Progenitor cell of endocrine pancreas (in vitro differentiated cells): ENCODE data around the gene TRAF7. TPM values are rescaled to one million over a fixed set of nuclear protein-coding genes. Genes with fewer than 3 reads are reported as not detected.

Experiments
- DNase-seq: peaks from one replicate; pipeline ENCODE4 v3.0.0; 2021; ENCODE audit warnings: low spot score; ENCODE audit not compliant: unreplicated experiment
- H3K27ac Mint-ChIP-seq: 2 replicates; pipeline ENCODE4 v1.8.0; 2021; ENCODE audit warnings: mild to moderate bottlenecking, moderate library complexity, mixed read lengths
- H3K27me3 Mint-ChIP-seq: 2 replicates; pipeline ENCODE4 v1.8.0; 2021; ENCODE audit warnings: mixed read lengths
- H3K36me3 Mint-ChIP-seq: 2 replicates; pipeline ENCODE4 v1.8.0; 2022; ENCODE audit warnings: mixed read lengths; ENCODE audit not compliant: insufficient read depth
- H3K4me1 Mint-ChIP-seq: 2 replicates; pipeline ENCODE4 v1.8.0; 2021; ENCODE audit warnings: low read depth, mixed read lengths
- H3K4me3 Mint-ChIP-seq: 2 replicates; pipeline ENCODE4 v1.8.0; 2021; ENCODE audit warnings: low read depth, mild to moderate bottlenecking, moderate library complexity, mixed read lengths
- H3K9me3 Mint-ChIP-seq: 2 replicates; pipeline ENCODE4 v1.8.0; 2021; ENCODE audit warnings: low read depth, mixed read lengths
- total RNA-seq: library from RNA; stranded (reverse); gene quantifications from 2 replicates; pipeline ENCODE4 v1.2.1, GENCODE V29; 2021
- TF ChIP-seq, protein P1 (sequence below): fragments of 200-600 bp; sonication (generic); IDR thresholded peaks from one replicate; pipeline ENCODE4 v1.5.0; 2021; ENCODE audit warnings: antibody characterized with exemption, mild to moderate bottlenecking; ENCODE audit not compliant: unreplicated experiment

TRAF7 gene
- total RNA-seq, 1 donor from 2014 or later, result 85.2 TPM

- Mint-ChIP-seq H3K27me3 (peaks cover 35% of the 10 kb centered on the region), H3K36me3 (no peaks in the 10 kb centered on the region), H3K4me1 (peaks cover 3% of the 10 kb centered on the region), H3K27ac (no peak overlapping the region), H3K9me3 (no peaks in the 10 kb centered on the region), H3K4me3 (peak overlapping the region; percentile 55)
- no peak for DNase-seq
- TF ChIP-seq, protein P1, sequence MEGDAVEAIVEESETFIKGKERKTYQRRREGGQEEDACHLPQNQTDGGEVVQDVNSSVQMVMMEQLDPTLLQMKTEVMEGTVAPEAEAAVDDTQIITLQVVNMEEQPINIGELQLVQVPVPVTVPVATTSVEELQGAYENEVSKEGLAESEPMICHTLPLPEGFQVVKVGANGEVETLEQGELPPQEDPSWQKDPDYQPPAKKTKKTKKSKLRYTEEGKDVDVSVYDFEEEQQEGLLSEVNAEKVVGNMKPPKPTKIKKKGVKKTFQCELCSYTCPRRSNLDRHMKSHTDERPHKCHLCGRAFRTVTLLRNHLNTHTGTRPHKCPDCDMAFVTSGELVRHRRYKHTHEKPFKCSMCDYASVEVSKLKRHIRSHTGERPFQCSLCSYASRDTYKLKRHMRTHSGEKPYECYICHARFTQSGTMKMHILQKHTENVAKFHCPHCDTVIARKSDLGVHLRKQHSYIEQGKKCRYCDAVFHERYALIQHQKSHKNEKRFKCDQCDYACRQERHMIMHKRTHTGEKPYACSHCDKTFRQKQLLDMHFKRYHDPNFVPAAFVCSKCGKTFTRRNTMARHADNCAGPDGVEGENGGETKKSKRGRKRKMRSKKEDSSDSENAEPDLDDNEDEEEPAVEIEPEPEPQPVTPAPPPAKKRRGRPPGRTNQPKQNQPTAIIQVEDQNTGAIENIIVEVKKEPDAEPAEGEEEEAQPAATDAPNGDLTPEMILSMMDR, result no peak
Measured at GRCh38 chr16:2196981-2197511, 41.5 kb downstream of the TRAF7 start.

DNA sequence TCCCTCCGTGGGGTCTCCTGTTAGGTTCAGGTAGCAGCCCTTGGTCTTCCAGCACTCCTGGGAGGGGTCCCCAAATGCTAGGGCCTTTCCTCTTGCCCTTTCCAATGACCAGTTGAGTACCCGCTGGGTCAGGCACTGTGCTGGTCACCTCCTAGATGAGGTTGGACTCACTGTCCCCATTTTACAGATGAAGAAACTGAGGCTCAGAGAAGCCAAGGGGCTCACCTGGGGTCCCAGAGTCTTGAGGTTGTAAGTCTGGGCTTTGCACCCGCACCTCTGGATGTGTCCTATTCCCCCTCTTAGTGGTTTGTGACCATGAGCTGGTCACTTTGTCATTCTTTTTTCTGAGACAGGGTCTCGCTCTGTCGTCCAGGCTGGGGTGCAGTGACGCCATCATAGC lies 42.2 kb downstream of the TRAF7 start:
- TF ChIP-seq, protein P1, result no peak
- Mint-ChIP-seq H3K4me3 (peak overlapping the region; percentile 63), H3K4me1 (peaks cover 3% of the 10 kb centered on the region), H3K27ac (no peak overlapping the region), H3K36me3 (no peaks in the 10 kb centered on the region), H3K9me3 (no peaks in the 10 kb centered on the region), H3K27me3 (peaks cover 35% of the 10 kb centered on the region)
- DNase-seq, result no peak

DNA sequence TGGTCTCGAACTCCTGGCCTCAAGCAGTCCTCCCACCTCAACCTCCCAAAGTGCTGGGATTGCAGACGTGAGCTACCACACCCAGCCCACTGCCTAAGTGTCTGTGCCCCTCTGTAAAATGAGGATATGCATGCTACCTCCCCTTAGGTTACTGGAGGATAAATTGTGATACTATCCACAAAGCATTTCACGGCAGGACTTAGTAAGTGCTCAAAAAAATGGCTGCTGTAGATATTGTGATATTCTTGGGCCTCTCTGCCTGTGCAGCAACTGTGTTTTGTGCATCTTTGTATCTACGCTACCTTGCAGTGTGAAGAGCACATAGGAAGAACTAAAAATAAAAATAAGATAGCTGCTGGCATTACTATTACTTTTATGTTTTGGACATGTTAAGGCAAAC lies 42.7 kb downstream of the TRAF7 start:
- no peak overlapping the region for H3K27ac Mint-ChIP-seq
- no peak for DNase-seq
- peak overlapping the region; percentile 63 for H3K4me3 Mint-ChIP-seq
- TF ChIP-seq, protein P1, result no peak
- H3K27me3 Mint-ChIP-seq, result peaks cover 35% of the 10 kb centered on the region
- no peaks in the 10 kb centered on the region for H3K9me3 Mint-ChIP-seq
- H3K4me1 Mint-ChIP-seq, result peaks cover 3% of the 10 kb centered on the region
- H3K36me3 Mint-ChIP-seq, result no peaks in the 10 kb centered on the region

GRCh38 chr16:2199095-2199494 lies 43.5 kb downstream of the TRAF7 start:
- Mint-ChIP-seq H3K9me3 (no peaks in the 10 kb centered on the region), H3K4me1 (peaks cover 3% of the 10 kb centered on the region), H3K4me3 (no peak overlapping the region), H3K36me3 (no peaks in the 10 kb centered on the region), H3K27ac (no peak overlapping the region), H3K27me3 (peaks cover 35% of the 10 kb centered on the region)
- TF ChIP-seq, protein P1, result no peak
- DNase-seq, result no peak

DNA sequence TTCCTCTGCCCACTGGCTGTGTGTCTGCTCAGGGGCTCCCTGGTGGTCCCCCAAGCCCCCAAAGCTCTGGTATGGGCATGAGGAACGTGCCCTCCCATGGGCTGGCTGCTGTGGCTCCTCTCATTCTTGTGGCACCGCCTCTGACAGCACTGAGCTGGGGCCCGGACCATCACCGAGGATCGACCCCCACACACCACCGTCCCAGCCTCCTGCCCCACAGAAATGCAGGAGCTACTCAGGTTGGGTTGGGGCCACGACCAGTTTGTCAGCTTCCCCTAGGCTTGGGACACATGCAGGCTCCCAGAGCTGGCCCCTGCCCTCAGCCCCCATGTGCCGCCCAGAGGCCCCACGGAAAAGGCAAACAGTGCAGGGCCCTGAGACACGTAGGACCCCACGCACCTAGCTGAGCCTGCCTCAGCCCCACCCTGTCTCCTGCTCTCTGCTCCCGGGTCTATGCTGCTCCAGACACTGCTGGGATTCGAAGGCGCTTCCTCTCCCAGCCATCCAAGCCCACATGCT lies 44.1 kb downstream of the TRAF7 start:
- no peak for DNase-seq
- Mint-ChIP-seq H3K27me3 (peaks cover 35% of the 10 kb centered on the region), H3K36me3 (no peaks in the 10 kb centered on the region), H3K4me1 (peaks cover 7% of the 10 kb centered on the region), H3K27ac (no peak overlapping the region), H3K4me3 (peak overlapping the region; percentile 34), H3K9me3 (no peaks in the 10 kb centered on the region)
- TF ChIP-seq, protein P1, result no peak
